ENCODE results near the gene BRWD1. TPM values are rescaled to one million over a fixed set of nuclear protein-coding genes. Genes with fewer than 3 reads are reported as not detected.

Gene BRWD1
- 30.5 and 30.7 TPM in 2 replicates for total RNA-seq

DNA sequence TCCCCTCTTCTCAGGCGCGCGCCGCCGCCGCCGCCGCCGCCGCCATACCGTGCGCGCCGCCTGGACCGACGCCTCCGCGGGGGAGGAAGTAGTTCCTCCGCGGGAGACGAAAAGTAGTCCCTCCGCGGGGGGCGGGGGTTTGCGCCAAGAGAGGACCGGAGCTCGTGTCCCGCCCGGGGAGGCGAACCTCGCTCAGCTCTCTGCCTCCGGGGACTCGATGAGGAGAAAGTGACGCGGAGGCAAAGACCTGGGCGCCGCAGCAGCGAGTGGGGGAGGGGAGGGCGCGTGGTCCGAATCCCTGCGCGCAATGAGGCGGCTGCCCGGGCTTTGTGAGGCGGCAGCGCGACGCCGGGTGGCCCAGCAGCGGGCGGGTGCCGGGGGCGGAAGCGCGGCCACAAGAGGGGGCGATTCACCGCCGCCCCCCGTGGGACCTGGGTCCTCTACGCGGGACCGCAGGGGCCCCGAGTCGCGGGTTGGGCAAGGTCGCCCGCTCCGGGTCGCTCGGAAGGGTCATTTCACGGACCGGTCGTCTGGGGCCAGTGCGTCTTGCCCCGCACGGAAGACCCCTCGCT lies at the start of gene BRWD1:
Gene BRWD1 (minus strand): TSS at position 62 of the 572 bp plus-strand sequence. CDS start 141 bp downstream, outside the sequence.
- intact Hi-C loops (cut with micrococcal nuclease): loop anchor here (1.0 to 2.0 kb wide), 2 partner anchors 67 to 75 kb away; a partner anchor contains a TSS

DNA sequence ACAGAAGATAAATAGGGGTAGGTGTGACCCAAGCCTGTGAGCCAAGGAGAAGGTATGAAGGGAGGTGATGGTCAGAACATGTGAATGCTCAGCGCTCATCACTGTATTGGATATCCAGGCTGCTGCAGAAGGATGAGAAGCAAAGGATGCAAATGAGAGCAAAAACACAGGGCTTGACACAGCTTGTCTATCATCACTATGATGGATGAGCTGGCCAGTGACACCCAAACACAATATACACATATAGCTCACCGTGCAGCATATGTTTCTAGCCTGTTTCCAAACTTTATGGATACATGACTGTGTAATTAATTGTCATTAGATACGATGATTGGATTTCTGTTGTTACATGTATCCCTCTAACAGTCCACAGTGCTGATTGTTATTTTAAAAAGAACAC lies 49.3 kb upstream of the BRWD1 start:
- intact Hi-C loops (cut with micrococcal nuclease): no loop called here

DNA sequence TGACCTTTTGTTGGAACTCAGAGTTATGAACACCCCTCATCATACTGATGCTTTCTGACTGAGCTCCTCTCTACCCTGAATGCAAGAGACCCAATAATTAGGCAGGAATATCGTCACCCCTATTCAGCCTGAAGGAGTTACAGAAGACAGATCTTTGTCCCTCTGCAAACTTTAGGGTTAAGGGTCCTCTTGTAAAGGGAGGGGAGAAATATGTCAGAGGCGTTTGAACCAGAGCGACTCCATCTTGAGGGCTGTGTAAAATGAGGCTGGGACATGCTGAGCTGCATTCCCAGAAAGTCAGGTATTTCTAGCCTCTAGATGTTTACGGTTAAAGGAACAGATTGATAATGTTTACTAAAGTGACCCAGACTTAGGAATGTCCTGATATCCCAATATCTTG lies 46.0 kb upstream of the BRWD1 start:
- intact Hi-C loops (cut with micrococcal nuclease): no loop called here

DNA sequence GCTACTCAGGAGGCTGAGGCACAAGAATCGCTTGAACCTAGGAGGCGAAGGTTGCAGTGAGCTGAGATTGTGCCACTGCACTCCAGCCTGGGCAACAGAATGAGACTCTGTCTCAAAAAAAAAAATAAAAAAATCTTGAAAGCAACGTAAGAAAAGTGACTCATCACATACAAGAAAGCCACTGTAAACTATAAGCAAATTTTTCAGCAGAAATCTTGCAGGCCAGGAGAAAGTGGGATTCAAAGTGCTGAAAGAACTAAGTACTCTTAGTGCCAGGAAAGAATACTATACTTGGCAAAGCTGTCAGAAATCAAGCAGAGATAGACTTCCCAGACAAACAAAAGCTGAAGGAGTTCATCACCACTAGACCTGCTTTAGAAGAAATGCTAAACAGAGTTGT lies 39.9 kb upstream of the BRWD1 start:
- intact Hi-C loops (cut with micrococcal nuclease): no loop called here

DNA sequence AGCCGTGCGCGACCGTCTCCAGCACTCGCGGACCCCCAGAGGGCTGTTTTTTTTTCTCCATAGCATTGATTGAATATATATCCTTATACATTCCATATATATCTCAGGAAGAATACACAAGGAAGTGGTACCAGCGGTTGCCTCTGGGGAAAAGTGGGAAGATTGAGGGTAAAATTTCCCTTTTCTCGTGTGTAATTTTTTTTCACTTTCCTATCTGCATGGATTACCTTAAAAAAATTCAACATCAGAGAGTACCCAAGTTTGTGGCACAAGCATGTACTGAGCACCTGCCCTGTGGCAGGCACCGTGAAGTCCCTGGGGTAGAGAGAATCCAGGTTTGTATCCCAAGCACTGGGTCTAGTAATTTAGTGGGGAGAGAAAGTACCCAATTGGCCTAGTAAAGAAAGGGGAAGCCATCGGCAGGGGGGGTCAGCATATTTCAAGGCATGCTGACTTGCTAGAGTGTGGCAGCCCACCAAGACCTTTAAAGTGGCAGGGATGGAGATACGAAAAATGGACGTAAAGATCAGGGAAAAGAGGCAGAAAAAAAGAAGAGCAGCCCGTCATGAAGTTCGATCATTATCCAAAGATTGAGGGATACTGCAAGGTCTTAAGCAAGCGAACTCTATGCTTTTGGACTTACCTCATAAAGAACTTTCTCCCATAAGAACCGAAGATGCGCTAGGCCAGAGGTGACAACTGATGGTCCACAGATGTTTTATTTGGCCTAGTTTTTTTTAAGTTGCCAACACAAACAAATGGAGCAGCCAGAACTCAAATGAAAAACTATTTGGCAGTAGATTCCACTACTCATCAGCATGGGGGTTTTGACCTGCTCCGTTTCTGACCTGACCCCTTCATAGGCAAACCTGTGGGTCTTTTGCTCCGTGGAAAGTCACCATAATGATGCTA lies 36.9 kb upstream of the BRWD1 start:
- intact Hi-C loops (cut with micrococcal nuclease): no loop called here

DNA sequence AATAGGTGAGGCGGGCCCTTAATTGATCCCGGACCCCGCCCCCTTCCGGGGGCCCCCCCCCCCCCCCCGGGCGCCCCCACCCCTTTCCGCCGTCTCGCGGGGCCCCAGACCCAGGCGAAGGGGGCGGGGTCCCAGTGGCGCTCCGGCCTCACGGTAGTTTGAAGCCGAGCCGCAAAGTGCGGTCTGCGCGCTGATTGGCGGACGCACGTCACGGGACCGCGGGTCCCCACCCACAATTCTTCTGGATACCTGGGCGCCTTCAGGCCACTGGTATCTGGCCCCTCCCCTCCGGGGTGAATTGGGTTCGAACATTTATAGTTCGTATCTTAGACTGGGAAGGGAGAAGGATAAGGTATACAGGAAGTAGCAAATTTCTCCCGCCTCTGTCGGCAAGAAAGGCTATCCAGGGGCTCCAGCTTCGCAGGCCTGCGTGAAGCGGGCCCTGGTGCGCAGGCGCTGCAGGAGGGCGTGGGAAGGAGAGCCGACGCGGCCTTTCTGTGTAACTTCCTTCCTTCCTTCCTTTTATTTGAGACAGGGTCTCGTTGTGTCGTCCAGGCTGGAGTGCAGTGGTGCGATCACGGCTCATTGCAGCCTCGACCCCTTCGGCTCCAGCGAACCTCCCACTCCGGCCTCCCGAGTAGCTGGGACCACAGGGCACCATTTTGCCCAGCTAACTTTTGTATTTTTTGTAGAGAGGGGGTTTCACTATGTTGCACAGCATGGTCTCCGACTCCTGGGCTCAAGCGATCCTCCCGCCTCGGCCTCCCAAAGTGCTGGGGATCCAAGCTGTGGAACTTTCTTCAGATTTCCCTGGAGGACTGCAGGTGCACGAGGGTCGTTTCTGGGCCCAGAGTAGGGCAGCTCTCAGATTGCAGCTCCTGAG lies 36.0 kb upstream of the BRWD1 start:
- intact Hi-C loops (cut with micrococcal nuclease): loop anchor here (1.0 kb wide), 5 partner anchors 31 to 166 kb away; partner anchors contain the start of genes LCA5L and PSMG1

DNA sequence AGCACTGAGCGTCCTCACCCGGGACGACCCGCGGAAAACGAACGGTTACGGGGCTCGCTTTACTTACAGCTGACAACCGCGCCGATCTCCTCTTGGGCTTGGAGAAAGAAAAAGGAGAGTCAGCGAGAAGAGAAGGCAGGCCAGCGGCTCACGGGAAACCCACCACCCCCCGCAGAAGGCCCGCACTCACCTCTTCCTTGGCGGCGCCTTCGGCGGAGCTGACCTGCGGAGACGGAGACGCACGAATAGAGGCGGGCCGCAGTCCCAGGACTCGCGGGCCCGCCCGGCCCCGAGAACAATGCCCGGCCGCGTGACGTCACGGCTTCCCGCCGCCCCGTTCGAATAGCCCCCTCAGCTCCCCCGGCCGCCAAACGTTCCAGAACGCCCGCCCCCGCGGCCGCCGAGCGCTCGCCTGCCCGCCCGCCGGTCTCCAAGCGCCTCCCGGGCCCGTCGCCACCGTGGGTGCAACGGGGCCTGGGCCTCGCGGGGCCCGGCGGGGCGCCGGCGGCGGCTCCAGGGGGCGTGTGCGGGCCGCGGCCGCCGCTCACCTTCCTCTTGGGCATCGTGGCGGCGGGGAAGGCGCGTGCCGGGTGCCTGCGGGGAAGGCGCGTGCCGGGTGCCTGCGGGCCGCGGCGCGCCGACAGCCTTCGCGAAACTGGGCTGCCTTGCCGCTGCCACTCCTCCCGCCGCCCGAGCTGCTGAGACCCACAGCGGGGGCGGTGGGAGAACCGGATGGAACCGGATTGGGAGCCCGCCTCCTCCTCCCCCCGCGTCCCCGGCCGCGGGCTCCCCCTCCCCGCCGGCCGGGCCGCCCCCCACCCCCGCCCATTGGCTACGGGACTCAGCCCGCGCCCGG lies 35.2 kb upstream of the BRWD1 start, which contains the start of gene HMGN1:
Gene HMGN1 (minus strand): TSS at position 734 of the 856 bp plus-strand sequence. CDS start 171 bp downstream, at position 563.
- intact Hi-C loops (cut with micrococcal nuclease): loop anchor here (1.0 kb wide), 5 partner anchors 32 to 165 kb away; partner anchors contain the start of genes LCA5L and PSMG1

DNA sequence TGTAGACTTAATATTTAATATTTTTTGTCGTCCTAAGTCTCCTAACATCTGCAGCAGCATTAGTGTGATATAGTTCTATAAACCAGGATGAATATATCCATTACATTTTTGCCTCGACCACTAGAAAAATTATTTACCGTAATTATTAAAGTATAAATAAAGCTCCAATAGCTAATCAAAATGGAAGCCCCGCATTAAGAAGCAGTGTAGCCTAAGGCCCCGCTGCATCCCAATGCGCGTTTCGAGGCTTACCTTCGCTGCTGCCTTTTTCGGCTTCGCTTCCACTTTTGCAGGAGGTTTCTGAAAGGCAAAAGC lies 34.6 kb upstream of the BRWD1 start:
- intact Hi-C loops (cut with micrococcal nuclease): no loop called here

DNA sequence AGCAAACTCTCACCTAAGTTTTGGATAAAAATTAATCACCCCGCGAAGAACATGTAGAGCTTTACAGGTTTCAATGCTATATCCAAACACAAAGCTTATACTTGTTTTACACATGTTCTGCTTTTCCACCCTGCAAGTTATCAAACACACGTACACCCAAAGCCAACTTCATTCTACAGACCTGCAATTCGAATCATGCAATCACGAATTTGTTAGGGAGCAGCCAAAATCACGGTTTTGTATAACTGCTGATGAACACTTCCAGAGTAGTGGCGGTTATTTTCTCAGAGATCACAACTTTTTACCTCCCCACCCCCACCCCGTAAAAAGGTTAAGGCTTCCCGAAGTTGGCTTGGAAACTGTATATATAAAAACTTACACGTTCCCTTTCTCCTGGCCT lies 34.1 kb upstream of the BRWD1 start:
- intact Hi-C loops (cut with micrococcal nuclease): no loop called here

DNA sequence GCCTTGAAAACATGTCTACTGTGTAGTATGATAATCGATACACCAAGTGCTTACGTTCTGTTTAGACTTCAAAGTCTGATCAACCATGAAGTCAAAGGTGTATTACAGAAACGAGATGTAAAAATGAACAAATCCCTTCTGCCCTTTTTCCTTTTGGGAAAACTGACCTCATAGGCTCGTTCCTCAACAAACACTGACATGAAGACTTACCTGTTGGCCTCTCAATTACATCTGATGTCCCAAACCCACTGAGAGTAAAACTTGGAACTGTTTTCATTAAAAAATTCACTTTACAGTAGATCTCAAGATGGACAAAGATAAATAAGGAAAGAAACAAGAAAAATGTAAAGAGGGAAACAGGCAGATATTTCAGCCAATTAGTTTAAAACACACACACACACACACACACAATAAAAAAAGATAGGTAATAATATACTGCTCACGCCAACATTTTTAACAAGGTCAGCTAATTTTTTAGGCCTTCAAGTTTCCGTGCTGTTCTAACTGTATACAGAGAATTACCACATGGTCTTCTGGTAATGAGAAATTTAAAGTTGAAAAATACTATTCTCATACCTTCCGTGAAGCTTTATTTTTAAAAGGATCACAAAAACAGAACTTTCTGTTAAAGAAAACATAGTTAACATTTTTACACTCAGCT lies 33.4 kb upstream of the BRWD1 start:
- intact Hi-C loops (cut with micrococcal nuclease): no loop called here

DNA sequence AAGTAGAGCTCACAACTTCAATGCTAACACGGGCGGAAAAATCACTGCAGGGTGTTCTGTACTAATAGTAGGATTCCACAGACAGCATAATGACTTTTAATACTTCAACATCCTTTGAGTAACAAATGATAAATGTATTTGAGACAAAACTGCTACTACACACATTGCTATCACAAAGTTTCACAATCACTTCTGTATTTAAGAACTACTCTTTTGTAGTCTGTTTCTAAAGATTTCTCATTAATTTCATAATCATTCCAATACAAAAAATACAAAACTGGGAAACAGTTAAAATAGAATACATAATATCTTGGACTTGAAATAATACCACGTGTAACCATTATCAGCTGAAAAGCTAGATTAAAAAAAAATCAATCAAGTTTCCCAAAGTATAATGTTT lies 32.8 kb upstream of the BRWD1 start:
- intact Hi-C loops (cut with micrococcal nuclease): no loop called here

DNA sequence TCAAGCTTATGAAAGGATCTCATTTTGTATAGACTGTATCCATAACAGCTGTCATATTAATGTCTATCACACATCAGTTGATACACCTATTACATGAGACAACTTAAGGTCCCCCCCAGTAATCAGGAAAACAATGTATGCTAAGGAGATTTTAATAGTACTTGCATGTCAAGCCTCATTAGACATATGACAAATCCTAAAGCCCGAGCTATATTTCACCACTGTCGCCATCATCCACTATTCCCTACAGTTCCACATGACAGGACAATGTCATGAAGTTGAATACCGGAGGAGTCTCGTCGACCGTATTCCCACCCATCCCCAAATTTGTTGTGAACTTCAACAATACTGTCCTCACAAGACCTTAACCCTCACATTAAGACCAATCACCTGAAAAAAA lies 32.0 kb upstream of the BRWD1 start:
- intact Hi-C loops (cut with micrococcal nuclease): no loop called here

DNA sequence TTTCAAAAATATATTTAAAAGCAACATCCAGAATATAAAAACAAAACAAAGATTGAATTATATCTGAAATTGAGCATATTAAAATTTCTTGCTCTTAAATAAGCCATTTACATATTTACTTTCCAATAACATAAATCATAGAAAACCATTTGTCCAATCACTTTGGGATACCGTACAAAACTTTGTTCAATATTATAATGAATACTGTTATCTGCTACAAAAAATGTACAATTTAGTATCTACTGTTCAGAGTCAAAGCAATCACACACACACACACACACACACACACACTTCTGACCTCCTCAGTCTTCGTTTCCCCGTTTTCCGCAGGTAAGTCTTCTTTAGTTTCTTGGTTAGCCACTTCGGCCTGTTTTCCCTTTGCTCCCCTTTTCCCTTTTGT lies 31.4 kb upstream of the BRWD1 start:
- intact Hi-C loops (cut with micrococcal nuclease): no loop called here

DNA sequence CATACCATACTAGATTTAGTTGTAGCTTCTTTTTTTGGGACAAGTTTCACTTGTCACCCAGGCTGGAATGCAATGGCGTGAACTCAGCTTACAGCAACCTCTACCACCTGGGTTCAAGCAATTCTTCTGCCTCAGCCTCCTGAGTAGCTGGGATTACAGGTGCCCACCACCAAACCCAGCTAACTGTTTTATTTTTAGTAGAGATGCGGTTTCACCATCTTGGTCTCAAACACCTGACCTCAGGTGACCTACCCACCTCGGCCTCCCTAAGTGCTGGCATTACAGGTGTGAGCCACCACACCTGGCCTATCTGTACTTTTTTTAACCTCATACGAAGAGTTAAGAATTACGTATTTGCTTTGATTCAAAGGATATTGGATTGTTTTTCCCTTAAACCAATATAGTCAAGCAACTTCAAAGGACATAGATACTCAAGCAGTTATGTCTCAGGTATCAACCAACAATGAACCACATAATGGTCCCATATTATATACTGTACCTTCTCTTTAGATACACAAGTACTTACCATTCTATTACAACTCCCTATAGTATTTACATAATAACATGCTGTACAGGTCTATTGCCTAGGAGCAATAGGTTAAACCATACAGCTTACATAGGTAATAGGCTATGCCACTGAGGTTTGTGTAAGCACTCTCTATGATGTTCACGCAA lies 28.0 kb upstream of the BRWD1 start:
- intact Hi-C loops (cut with micrococcal nuclease): no loop called here

DNA sequence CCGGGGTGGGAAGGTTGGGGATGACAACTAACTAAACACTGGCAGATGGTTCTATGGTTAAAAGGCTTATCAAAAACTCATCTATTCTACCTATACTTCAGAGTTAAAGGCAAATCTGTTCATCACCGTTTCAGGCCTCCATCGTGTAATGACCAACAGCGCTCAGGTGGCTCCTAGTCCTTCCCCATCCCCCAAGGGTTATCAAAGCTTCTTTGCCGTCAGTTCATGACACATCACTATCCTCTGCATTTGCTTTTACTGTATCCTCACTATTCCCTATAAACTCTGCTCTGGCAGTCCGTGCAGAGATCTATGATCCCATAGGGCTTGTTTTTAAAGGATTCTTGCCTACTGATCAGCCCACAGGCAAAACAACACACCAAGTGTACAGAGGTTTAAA lies 27.3 kb upstream of the BRWD1 start:
- intact Hi-C loops (cut with micrococcal nuclease): no loop called here

DNA sequence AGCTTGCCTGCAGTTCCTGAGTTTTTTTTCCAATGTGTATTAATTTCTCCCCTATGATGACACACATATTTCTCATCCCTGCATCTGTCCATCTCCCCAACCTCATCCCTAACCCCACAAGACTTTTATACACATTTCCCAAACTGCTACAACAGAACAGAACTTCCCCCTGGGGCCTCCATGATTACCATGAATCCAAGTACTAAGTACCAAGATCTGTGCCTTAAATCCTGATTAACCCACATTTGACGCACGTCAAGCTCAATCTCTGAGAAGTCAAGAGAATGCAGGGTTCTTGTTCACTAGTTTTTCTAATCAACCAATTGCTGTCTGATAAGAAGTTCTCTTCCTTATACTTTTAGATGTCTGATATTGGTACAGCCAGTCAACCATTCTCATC lies 25.8 kb upstream of the BRWD1 start:
- intact Hi-C loops (cut with micrococcal nuclease): no loop called here

DNA sequence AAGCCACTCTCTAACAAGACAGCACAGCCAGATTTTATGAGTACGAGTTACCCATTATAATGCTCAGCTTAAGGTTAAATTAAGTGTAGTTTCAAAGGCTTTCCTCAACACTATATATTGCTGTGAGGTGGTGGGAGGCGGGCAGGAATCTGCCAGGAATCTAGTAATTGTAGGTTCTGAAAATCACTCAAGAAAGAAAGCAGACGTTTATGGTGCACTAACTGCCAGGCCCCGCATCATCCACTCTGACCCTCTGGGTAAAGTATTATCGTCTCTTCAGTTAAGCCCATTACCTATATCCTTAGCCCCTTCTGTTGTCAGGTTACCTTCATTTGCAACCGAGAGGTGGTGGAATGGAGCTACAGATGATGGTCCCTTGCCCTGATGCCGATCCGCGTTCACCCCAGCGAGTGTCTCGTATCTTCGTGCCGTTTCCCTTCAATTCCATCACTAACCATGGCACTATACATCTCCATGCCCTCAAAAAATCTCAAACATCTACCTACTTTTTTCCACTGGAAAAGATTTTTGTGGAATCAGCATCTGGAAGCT lies 23.1 kb upstream of the BRWD1 start:
- intact Hi-C loops (cut with micrococcal nuclease): no loop called here

DNA sequence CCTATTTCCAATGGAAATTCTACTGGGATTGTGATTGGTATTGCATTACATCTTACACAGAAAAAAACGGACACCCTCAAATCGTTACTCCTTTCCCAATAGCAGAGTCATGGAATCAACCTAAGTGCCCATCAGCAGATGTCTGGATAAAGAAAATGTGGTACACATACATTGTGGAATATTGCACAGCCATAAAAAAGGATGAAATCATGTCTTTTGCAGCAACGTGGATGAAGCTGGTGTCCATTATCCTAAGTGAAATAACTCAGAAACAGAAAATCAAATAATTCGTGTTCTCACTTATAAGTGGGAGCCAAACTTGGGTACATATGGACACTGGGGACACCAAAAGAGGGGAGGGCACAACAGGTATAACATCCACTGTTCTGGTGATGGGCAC lies 21.2 kb upstream of the BRWD1 start:
- intact Hi-C loops (cut with micrococcal nuclease): no loop called here

DNA sequence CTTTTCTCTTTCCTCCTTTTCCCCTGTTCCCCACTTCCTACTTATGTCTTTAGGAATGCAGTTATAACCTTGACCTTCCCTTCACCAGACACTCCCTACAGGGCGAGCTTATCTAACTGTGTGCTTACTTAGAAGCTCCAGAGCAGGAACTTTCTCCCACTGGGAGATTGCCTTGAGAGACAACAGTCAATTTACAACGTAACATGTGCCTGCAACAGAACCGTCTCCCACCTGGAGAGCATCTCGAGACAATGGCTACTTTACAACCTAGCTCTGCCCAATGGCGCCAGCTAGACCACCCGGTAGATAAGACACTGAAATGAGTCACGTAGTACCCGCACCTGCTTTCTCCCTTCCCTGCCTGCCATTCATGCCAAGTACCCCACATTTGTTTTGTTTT lies 18.7 kb upstream of the BRWD1 start:
- intact Hi-C loops (cut with micrococcal nuclease): no loop called here

Measured in T-helper 2 cell treated with Interferon-gamma antibody and Interleukin-4, amounts not matched to agents 100 ng/mL and 5 ng/mL, for 36 hours (primary cell).